HEK293T (cell line): ENCODE measurements around the gene EBLN2.

Source experiments
- ARNT ChIP-seq: fragments of 450-650 bp; IDR thresholded peaks from 2 replicates; pipeline ENCODE4 v1.6.1; 2017; ENCODE audit warnings: mild to moderate bottlenecking
- BHLHE40 ChIP-seq: fragments of 450-650 bp; IDR thresholded peaks from 2 replicates; pipeline ENCODE4 v1.6.1; 2016; ENCODE audit warnings: mild to moderate bottlenecking, moderate library complexity, borderline replicate concordance
- ELF4 ChIP-seq: fragments of 450-650 bp; IDR thresholded peaks from 2 replicates; pipeline ENCODE4 v1.6.1; 2017; ENCODE audit warnings: antibody characterized with exemption
- FOXK2 ChIP-seq: fragments of 450-650 bp; IDR thresholded peaks from 2 replicates; pipeline ENCODE4 v1.6.1; 2016; ENCODE audit warnings: mild to moderate bottlenecking
- L3MBTL2 ChIP-seq: fragments of 450-650 bp; conservative IDR thresholded peaks from 2 replicates; pipeline ENCODE4 v1.6.1; 2016; ENCODE audit warnings: mild to moderate bottlenecking
- LEF1 ChIP-seq: fragments of 450-650 bp; IDR thresholded peaks from 2 replicates; pipeline ENCODE4 v1.6.1; 2017; ENCODE audit warnings: mild to moderate bottlenecking, borderline replicate concordance
- NFRKB ChIP-seq: fragments of 450-650 bp; IDR thresholded peaks from 2 replicates; pipeline ENCODE4 v1.6.1; 2016; ENCODE audit warnings: mild to moderate bottlenecking, moderate library complexity
- PKNOX1 ChIP-seq: fragments of 450-650 bp; IDR thresholded peaks from 2 replicates; pipeline ENCODE4 v1.6.1; 2016
- SP1 ChIP-seq: fragments of 450-650 bp; IDR thresholded peaks from 2 replicates; pipeline ENCODE4 v1.6.1; 2017

DNA sequence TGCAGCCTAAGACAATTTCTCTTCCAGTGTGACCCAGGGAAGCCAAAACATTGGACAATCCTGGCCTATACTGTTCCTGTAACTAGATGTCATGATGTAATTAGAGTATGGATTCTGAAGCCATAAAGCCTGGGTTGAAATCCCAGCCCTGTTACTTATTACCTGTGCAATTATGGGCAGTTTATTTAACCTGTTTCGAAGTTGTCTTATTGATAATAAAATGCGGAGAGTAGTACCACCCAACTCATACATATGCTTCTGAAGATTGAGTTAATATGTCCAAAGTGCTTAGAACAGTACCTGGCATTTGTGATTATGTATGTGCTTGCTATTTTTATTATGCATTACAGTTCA is 34.7 kb upstream of the EBLN2 start:
- no peak for TF ChIP-seq SP1
- no peak for TF ChIP-seq BHLHE40
- no peak for TF ChIP-seq PKNOX1
- no peak for TF ChIP-seq L3MBTL2
- TF ChIP-seq FOXK2: no peak
- no peak for TF ChIP-seq ELF4
- no peak for TF ChIP-seq LEF1
- no peak for TF ChIP-seq NFRKB
- TF ChIP-seq ARNT: no peak
